Right lobe of liver (tissue), 4 donors: ENCODE measurements around the gene TNPO1.

Source experiments
- CTCF ChIP-seq, 4 donors: fragments of 200-600 bp in 3 of 4; fragments of 450-650 bp in 1 of 4; IDR thresholded peaks; one replicate each; pipeline versions ENCODE4 v1.5.1 to v1.8.0; 2016 to 2022; ENCODE audit warnings: antibody characterized with exemption in 4 of 4, mild to moderate bottlenecking in 2 of 4
- POLR2A ChIP-seq: fragments of 450-650 bp; IDR thresholded peaks from one replicate; pipeline ENCODE4 v1.6.1; 2017; ENCODE audit warnings: antibody characterized with exemption, mild to moderate bottlenecking
- donor health status: DM: no; HTN: no; CAD: no.
- donor health status: DM: no; HTN: no; CAD: no.
- donor health status: DM: no; HTN: yes; CAD: no.

- TF ChIP-seq POLR2A (no peak), CTCF (IDR thresholded peaks at IDR 0.05) (no peak)
Observed at GRCh38 chr5:72949481-72949880, 133.0 kb downstream of the TNPO1 start.
